HEK293 (cell line): Measurements from ENCODE around the gene FBH1.

Experiments
- GLI4 ChIP-seq: fragments of 450-650 bp; formaldehyde crosslinking; IDR thresholded peaks from 2 replicates; pipeline ENCODE4 v1.5.1; 2016; ENCODE audit warnings: missing biosample characterization, missing genetic modification characterization
- ZBTB17 ChIP-seq: fragments of 450-650 bp; formaldehyde crosslinking; IDR thresholded peaks from 2 replicates; pipeline ENCODE4 v1.5.1; 2016; ENCODE audit warnings: missing biosample characterization, missing genetic modification characterization
- ZEB2 ChIP-seq: fragments of 450-650 bp; formaldehyde crosslinking; IDR thresholded peaks from 2 replicates; pipeline ENCODE4 v1.5.1; 2016; ENCODE audit warnings: missing biosample characterization, missing genetic modification characterization
- ZNF140 ChIP-seq: fragments of 450-650 bp; formaldehyde crosslinking; IDR thresholded peaks from 2 replicates; pipeline ENCODE4 v1.5.1; 2016; ENCODE audit warnings: missing biosample characterization, missing genetic modification characterization
- ZNF311 ChIP-seq: fragments of 450-650 bp; formaldehyde crosslinking; IDR thresholded peaks from 2 replicates; pipeline ENCODE4 v1.5.1; 2017; ENCODE audit warnings: missing biosample characterization, missing genetic modification characterization, borderline replicate concordance
- ZNF843 ChIP-seq: fragments of 450-650 bp; formaldehyde crosslinking; IDR thresholded peaks from 2 replicates; pipeline ENCODE4 v1.5.1; 2016; ENCODE audit warnings: missing biosample characterization, missing genetic modification characterization
- TF ChIP-seq, protein P1 (sequence below): fragments of 450-650 bp; formaldehyde crosslinking; IDR thresholded peaks from 2 replicates; pipeline ENCODE4 v1.5.1; 2016; ENCODE audit warnings: missing biosample characterization, missing genetic modification characterization
- TF ChIP-seq, protein P2 (sequence below): fragments of 450-650 bp; formaldehyde crosslinking; IDR thresholded peaks from 2 replicates; pipeline ENCODE4 v1.5.1; 2016; ENCODE audit warnings: missing biosample characterization, missing genetic modification characterization

DNA sequence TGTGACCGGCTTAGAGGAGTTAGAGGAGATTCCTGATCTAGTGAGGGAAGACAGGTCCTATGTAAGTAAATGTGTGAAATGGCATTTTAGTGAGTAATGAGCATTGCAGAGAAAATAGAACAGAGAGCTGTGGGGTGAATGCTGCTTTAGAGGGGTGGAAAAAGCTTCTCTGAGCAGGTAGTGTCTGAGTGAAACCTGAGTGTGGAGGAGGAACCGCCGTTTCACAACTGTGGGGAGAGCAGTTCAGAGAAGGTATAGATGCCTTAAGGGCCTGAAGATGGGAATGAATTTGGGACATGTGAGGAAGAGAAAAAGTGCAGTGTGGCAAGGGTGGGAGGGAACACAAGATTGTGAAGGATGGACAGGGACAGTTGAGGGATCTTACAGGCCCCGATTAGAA lies 21.6 kb downstream of the FBH1 start:
- TF ChIP-seq, protein P1, sequence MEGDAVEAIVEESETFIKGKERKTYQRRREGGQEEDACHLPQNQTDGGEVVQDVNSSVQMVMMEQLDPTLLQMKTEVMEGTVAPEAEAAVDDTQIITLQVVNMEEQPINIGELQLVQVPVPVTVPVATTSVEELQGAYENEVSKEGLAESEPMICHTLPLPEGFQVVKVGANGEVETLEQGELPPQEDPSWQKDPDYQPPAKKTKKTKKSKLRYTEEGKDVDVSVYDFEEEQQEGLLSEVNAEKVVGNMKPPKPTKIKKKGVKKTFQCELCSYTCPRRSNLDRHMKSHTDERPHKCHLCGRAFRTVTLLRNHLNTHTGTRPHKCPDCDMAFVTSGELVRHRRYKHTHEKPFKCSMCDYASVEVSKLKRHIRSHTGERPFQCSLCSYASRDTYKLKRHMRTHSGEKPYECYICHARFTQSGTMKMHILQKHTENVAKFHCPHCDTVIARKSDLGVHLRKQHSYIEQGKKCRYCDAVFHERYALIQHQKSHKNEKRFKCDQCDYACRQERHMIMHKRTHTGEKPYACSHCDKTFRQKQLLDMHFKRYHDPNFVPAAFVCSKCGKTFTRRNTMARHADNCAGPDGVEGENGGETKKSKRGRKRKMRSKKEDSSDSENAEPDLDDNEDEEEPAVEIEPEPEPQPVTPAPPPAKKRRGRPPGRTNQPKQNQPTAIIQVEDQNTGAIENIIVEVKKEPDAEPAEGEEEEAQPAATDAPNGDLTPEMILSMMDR: no peak
- TF ChIP-seq ZNF843 (tag by site-specific recombination) (no peak), ZEB2 (no peak), ZNF311 (tag by site-specific recombination) (no peak), ZNF140 (tag by site-specific recombination) (no peak), ZBTB17 (tag by site-specific recombination) (no peak), GLI4 (tag by site-specific recombination) (no peak)
- TF ChIP-seq, protein P2, sequence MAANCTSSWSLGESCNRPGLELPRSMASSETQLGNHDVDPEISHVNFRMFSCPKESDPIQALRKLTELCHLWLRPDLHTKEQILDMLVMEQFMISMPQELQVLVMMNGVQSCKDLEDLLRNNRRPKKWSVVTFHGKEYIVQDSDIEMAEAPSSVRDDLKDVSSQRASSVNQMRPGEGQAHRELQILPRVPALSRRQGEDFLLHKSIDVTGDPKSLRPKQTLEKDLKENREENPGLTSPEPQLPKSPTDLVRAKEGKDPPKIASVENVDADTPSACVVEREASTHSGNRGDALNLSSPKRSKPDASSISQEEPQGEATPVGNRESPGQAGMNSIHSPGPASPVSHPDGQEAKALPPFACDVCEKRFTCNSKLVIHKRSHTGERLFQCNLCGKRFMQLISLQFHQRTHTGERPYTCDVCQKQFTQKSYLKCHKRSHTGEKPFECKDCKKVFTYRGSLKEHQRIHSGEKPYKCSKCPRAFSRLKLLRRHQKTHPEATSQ (tag by site-specific recombination): no peak
